SU-DHL-6 (cell line): ENCODE results near the gene INAFM2.

Experiments
- EZH2phosphoT487 ChIP-seq: fragments of 200-600 bp; sonication (generic), shearing (Covaris generic); conservative IDR thresholded peaks from 2 replicates; pipeline ENCODE4 v1.6.1; 2018; ENCODE audit warnings: mild to moderate bottlenecking, antibody characterized with exemption, low read length, moderate library complexity, mixed read lengths
- TF ChIP-seq, protein P1 (sequence below): fragments of 200-600 bp; sonication (generic); IDR thresholded peaks from one replicate; pipeline ENCODE4 v1.5.1; 2017; ENCODE audit warnings: antibody characterized with exemption, mild to moderate bottlenecking, low read length, moderate library complexity; ENCODE audit not compliant: insufficient read depth, poor library complexity, severe bottlenecking

DNA sequence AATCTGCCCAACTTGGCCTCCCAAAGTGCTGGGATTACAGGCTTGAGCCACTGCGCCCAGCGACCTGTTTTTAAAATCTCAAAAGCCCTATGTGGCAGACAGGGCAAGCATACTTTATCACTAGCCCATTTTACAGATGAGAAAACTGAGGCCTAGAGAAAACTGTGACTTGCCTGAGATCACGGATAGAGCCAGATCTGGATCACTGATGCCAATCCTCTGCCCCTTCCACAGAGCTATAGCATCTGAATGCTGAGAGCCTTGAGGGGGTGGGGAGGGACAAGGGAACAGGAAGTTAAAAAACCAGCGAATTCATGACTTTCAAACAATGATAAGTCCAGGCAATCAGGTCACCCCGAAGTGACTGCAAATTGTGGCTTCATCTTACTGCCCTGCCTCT, 48.0 kb upstream of the INAFM2 start:
- TF ChIP-seq, protein P1, sequence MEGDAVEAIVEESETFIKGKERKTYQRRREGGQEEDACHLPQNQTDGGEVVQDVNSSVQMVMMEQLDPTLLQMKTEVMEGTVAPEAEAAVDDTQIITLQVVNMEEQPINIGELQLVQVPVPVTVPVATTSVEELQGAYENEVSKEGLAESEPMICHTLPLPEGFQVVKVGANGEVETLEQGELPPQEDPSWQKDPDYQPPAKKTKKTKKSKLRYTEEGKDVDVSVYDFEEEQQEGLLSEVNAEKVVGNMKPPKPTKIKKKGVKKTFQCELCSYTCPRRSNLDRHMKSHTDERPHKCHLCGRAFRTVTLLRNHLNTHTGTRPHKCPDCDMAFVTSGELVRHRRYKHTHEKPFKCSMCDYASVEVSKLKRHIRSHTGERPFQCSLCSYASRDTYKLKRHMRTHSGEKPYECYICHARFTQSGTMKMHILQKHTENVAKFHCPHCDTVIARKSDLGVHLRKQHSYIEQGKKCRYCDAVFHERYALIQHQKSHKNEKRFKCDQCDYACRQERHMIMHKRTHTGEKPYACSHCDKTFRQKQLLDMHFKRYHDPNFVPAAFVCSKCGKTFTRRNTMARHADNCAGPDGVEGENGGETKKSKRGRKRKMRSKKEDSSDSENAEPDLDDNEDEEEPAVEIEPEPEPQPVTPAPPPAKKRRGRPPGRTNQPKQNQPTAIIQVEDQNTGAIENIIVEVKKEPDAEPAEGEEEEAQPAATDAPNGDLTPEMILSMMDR, result no peak
- no peak for TF ChIP-seq EZH2phosphoT487
